ENCODE results near the gene ATF6.
"Not testable (repeated sequence)": the region's sequence is repeated elsewhere in the genome, so short reads cannot be mapped to it uniquely, and the experiment has no call there.

Gene ATF6

DNA sequence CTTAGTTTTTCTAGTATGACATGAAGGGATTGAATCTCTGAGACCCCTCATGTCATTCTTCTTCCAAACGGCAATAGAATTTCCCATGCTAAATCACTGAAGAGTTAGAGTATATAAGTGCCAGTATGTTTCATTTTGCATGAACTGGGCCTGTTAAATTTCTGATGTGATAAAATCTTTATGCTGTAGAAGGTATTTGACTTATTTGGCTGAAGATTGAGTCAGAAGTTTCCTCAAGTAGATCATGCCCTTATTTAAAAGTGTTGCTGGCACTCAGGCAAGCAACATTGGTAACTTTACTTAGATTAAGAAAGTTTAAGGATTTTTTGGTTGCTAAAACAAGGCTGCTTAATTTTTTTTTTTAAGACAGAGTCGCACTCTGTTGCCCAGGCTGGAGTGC is 13.3 kb downstream of the ATF6 start:
- DNase-seq: no peak

- DNase-seq: no peak
Observed at GRCh38 chr1:161781995-161782394, 15.9 kb downstream of the ATF6 start.

- DNase-seq: no peak
Observed at GRCh38 chr1:161782886-161783285, 16.8 kb downstream of the ATF6 start.

- DNase-seq: peak in 4 of 56 donors; percentile 1 to 21 (median 8)
Observed at GRCh38 chr1:161784968-161785367, 18.8 kb downstream of the ATF6 start.

GRCh38 chr1:161787355-161787754 is 21.2 kb downstream of the ATF6 start:
- DNase-seq: peak in 1 of 56 donors; percentile 4

GRCh38 chr1:161790587-161791317 is 24.6 kb downstream of the ATF6 start:
- DNase-seq: no peak

DNA sequence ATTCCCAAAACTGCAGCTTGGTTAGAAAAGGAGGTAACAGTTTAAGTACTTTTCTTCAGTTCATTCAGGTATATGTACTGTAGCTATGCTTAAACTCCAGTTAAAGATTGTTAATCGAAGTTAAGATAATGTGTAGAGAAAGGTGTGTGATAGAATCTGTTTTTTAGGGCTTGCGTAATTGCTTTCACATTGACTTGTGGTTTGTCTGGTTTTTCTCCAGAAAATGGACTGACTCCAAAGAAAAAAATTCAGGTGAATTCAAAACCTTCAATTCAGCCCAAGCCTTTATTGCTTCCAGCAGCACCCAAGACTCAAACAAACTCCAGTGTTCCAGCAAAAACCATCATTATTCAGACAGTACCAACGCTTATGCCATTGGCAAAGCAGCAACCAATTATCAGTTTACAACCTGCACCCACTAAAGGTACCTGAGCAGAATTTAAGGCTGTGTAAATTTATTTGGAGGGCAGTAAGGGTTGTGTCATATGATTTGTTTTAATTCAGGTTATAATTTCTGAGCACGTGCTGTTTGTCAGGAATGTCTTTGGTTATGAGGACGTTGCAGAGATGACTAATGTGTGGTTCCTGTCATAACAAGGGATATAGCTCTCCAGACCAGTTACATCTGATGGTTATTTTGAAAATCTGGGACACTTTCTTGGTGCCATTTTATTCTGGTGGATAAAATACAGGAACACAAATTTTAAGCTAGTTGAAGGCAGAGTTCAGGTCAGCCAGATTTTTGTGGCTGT is 26.0 kb downstream of the ATF6 start:
- DNase-seq: no peak

GRCh38 chr1:161792740-161793139 is 26.6 kb downstream of the ATF6 start:
- peak in 1 of 56 donors; percentile 1 for DNase-seq

GRCh38 chr1:161799792-161800191 is 33.7 kb downstream of the ATF6 start:
- DNase-seq: no peak

- peak in 11 of 56 donors; percentile 1 to 43 (median 8) for DNase-seq
Observed at GRCh38 chr1:161801955-161802354, 35.8 kb downstream of the ATF6 start.

DNA sequence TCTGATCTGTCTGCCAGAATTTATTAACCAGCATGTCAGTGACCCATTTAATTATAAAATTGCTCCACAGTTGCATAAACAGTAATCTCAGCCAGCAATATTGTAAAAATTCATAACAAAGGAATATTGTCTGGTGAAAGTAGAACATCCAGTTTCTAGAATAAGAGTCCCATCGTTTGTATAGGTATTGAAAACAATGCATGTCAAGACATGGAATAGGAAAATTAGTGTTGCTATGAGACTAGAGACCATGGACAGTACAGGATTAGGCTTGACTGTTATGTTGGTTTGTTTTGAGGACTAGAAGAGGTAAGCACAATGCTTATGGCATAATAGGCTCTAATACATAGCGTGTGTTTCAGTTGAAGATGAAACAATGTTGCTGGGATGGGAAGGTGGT is 37.1 kb downstream of the ATF6 start:
- no peak for DNase-seq

DNA sequence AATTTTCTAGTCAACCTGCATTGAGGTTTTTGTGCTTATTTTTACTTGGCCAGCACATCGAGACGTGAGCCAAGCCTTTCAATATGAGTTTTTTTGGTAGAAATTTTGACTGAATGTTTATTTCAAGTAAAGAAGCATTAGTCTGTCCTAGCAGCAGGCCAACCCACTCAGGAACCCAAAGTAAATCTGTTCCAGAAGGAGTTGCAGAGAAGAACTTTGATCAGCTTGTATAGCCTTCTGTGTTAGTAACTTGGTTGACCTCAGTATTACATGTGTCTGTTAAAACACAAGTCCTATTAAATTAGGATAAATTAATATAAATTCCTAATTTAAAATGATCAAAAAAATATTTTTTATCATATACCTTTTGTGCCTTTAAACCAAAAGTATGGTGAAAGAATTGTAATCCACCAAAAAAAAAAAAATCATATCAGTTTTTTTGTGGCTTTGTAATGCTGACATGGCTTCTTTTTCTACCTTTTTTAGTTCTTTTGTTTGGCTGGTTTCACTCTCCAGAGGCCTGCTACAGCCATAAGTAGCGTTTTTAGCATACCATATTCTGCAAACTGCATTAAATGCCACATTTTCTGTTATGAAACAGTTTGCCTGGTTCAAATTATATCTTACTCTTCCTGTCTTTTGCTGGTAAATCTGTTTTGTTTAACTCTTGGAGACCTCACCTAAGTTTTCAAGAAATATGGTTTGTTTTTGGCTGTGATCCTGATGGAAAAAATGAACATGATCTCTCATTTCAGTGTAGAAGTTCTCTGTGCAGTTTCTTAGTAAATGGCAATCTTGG is 39.5 kb downstream of the ATF6 start:
- no peak for DNase-seq

- not testable (repeated sequence) for DNase-seq
Observed at GRCh38 chr1:161809202-161809601, 43.1 kb downstream of the ATF6 start.

DNA sequence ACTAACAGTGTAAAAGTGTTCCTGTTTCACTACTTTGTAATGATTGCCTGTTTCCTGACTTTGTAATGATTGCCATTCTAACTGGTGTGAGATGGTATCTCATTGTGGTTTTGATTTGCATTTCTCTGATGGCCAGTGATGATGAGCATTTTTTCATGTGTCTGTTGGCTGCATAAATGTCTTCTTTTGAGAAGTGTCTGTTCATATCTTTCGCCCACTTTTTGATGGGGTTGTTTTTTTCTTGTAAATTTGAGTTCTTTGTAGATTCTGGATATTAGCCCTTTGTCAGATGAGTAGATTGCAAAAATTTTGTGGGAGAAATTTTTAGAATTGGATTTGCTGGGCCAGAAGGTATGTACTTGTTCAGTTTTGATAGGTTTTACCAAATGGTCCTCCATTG is 43.5 kb downstream of the ATF6 start:
- DNase-seq: not testable (repeated sequence)

DNA sequence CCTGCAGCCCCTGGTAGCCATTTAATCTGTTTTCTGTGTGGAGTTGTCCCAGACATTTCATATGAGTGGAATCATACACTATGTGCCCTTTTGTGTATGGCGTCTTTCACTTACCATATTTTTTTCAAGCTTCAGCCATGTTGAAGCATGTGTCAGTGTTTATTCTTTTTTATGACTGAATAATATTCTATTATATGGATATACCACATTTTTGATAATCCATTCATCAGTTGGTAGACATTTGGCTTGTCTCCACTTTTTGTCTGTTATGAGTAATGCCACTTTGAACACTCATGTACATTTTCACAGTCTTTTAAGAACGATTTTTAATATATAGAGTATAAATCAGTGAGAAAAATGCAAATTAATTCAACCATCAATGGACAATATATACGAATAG is 44.7 kb downstream of the ATF6 start:
- no peak for DNase-seq

GRCh38 chr1:161816201-161816600 is 50.1 kb downstream of the ATF6 start:
- no peak for DNase-seq

DNA sequence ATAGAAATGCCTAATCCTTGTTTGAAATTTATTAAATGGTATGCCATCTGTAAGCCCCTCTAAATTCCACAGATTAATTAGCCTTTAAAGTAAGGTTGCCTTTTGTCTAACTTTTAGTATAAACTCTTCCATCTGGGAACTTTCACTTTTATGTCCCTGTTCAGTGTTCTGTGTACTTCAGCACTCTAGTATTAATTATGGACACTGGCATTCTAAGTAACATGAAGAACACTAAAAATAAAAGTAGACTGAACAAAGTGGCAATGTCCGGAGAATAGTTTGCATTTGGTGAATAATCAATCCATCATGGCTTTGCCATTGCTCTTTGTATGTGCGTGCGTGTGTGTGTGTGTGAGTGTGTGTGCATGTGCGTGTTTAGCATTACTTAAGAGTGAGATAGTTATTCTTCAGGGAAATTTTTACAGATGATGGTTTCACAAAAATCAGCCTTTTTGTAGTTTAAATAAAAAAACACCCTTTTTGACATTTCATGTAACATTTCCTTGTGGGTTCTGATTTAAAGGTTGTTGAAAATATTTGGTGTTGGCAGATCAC is 51.1 kb downstream of the ATF6 start:
- no peak for DNase-seq

GRCh38 chr1:161820914-161821313 is 54.8 kb downstream of the ATF6 start:
- no peak for DNase-seq

- no peak for DNase-seq
Observed at GRCh38 chr1:161824618-161825017, 58.5 kb downstream of the ATF6 start.

GRCh38 chr1:161825831-161826230 is 59.7 kb downstream of the ATF6 start:
- no peak for DNase-seq

DNA sequence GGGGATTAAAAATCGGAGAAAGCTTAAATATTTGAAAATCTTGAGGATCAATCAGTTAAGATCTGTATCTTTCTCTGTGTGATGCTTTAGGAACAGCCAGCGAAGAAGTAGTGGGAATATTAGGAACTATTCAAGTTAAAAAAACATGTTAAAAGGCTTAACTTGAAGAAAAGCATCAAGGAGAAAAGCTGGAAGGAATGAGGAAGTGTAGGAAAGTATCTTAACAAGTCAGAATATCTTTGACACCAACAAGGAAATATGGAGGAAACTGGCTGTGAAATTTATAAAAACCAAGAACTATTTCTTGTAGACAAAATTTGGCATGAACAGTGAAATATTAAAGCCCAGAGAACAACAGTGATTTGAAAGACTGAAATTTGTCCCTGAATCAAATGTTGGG is 60.4 kb downstream of the ATF6 start:
- DNase-seq: no peak

DNA sequence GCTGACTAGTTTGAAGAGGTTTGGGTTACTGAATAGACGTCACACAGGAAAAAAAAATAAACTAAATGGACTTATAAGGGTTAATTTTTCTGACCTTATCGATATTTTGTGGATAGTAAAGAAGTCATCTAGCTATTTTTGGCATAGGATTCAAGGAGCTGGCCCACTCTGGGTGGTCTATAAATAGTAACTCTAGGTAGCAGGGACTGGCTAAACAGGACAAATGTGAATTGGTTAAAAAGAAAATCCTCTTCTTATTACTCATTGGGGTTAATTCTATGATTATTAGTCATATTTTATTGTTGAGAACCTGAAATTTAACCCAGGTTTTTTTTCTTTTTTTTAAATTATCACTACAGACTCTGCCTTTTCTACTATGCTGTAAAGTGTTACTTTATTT is 61.7 kb downstream of the ATF6 start:
- no peak for DNase-seq
